Measurements from ENCODE around the gene SIK3.

Gene SIK3

DNA sequence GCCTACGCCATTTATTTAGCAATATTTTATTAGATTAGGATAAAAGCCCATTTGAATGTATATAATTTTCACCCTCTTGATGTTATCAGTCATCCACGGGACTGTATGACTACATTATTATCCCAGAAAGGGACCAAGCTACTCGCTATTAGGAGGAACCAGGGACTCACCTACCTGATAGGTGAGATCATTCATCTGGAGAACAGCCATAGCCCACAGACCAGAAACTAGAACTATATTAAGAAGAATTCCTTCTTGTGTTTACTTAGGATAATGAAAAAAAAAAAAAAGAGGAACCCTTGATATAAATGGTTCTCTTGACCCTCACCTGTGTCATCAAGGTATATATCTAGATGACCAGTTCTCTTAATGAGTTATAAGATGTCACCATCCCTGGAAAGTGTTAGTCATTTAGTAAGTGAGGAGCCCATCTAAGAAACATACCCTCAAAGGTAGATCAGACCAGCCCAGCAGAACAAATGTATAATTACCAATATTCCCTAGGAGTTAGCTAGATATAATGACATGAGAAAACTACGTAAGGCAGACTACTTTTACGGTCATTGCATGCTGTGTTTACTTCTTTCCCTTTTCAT, 8.0 kb downstream of the SIK3 start:
- Histone ChIP-seq H3K27me3 (ENCODE audit: insufficient read depth, low read length) (no peaks in the 10 kb centered on the region), H3K4me1 (ENCODE audit: insufficient read depth, low read length) (peaks cover 5% of the 10 kb centered on the region), H3K4me3 (ENCODE audit: low read length) (no peak overlapping the region), H3K9ac (ENCODE audit: low read depth, low read length) (no peak overlapping the region), H3K9me3 (ENCODE audit: insufficient read depth, low read depth, low read length) (no peaks in the 10 kb centered on the region), H3K27ac (ENCODE audit: low read depth, low read length) (no peak overlapping the region), H3K36me3 (ENCODE audit: insufficient read depth, low read length) (no peaks in the 10 kb centered on the region)
- WGBS: 97% methylated on average over 4 of the region's 5 CpGs

DNA sequence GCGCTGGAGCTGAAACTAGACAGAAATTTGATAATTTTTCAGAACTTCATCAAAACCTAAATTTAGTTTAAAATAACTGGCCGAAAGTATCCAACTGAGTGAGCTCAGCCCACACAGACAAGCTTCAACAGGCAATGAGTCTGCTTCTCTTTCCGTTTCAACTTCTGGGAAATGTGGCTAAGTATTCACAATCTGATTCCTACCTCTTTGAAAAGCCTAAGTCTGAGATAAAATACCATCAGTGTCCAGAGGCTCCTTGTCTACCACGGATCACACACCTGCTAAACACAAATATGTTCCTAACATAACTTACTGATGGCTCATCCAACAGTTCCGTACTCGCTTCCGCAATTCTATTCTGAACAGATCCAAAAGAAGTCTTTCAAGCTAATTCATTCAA, 8.5 kb downstream of the SIK3 start:
- H3K4me3 ChIP-seq (ENCODE audit: low read length): no peak overlapping the region
- peaks cover 4% of the 10 kb centered on the region for H3K4me1 ChIP-seq (ENCODE audit: insufficient read depth, low read length)
- no peaks in the 10 kb centered on the region for H3K36me3 ChIP-seq (ENCODE audit: insufficient read depth, low read length)
- no peaks in the 10 kb centered on the region for H3K27me3 ChIP-seq (ENCODE audit: insufficient read depth, low read length)
- no peak overlapping the region for H3K27ac ChIP-seq (ENCODE audit: low read depth, low read length)
- no peak overlapping the region for H3K9ac ChIP-seq (ENCODE audit: low read depth, low read length)
- no peaks in the 10 kb centered on the region for H3K9me3 ChIP-seq (ENCODE audit: insufficient read depth, low read depth, low read length)
- WGBS: 91% methylated on average over 7 of the region's 7 CpGs

DNA sequence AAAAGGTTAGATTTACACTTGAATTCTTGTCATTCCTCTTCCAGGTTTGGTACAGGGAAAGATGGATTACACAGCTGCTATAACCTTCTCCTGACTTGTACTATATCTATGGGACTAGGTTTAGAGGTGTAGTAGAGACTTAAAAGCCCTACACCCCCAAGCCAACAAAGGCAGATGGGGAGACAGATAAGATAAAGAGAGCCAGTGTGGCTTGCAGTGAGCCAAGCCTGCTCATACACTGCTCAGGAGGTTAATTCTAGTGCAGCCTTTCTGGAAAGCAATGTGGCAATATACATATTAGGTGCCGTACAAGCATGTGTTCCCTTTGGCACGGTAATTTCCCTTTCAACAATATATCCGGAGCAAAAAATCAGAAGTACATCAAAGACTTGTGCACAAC, 10.8 kb downstream of the SIK3 start:
- no peaks in the 10 kb centered on the region for H3K27me3 ChIP-seq (ENCODE audit: insufficient read depth, low read length)
- H3K27ac ChIP-seq (ENCODE audit: low read depth, low read length): no peak overlapping the region
- H3K36me3 ChIP-seq (ENCODE audit: insufficient read depth, low read length): no peaks in the 10 kb centered on the region
- no peak overlapping the region for H3K4me3 ChIP-seq (ENCODE audit: low read length)
- H3K4me1 ChIP-seq (ENCODE audit: insufficient read depth, low read length): peaks cover 18% of the 10 kb centered on the region
- no peak overlapping the region for H3K9ac ChIP-seq (ENCODE audit: low read depth, low read length)
- no peaks in the 10 kb centered on the region for H3K9me3 ChIP-seq (ENCODE audit: insufficient read depth, low read depth, low read length)
- 92% methylated on average over 3 of the region's 3 CpGs for WGBS

DNA sequence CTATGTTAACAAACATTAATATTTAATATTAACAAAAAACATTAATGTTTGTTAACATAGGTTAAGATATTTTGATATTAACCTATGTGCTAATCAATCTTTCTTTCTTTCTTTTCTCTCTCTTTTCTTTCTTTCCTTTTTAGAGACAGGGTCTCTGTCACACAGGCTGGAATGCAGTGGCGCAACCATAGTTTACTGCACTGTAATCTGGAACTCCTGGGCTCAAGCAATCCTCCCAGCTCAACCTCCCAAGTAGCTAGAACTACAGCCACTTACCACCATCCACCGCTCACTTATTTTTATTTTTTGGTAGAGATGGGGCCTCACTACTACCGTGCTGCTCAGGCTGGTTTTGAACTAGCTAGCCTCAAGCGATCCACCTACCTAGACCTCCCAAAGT, 13.2 kb downstream of the SIK3 start:
- no peaks in the 10 kb centered on the region for H3K36me3 ChIP-seq (ENCODE audit: insufficient read depth, low read length)
- H3K4me1 ChIP-seq (ENCODE audit: insufficient read depth, low read length): peaks cover 18% of the 10 kb centered on the region
- H3K9me3 ChIP-seq (ENCODE audit: insufficient read depth, low read depth, low read length): no peaks in the 10 kb centered on the region
- no peak overlapping the region for H3K27ac ChIP-seq (ENCODE audit: low read depth, low read length)
- H3K4me3 ChIP-seq (ENCODE audit: low read length): no peak overlapping the region
- no peak overlapping the region for H3K9ac ChIP-seq (ENCODE audit: low read depth, low read length)
- 97% methylated on average over 4 of the region's 4 CpGs for WGBS
- H3K27me3 ChIP-seq (ENCODE audit: insufficient read depth, low read length): no peaks in the 10 kb centered on the region

DNA sequence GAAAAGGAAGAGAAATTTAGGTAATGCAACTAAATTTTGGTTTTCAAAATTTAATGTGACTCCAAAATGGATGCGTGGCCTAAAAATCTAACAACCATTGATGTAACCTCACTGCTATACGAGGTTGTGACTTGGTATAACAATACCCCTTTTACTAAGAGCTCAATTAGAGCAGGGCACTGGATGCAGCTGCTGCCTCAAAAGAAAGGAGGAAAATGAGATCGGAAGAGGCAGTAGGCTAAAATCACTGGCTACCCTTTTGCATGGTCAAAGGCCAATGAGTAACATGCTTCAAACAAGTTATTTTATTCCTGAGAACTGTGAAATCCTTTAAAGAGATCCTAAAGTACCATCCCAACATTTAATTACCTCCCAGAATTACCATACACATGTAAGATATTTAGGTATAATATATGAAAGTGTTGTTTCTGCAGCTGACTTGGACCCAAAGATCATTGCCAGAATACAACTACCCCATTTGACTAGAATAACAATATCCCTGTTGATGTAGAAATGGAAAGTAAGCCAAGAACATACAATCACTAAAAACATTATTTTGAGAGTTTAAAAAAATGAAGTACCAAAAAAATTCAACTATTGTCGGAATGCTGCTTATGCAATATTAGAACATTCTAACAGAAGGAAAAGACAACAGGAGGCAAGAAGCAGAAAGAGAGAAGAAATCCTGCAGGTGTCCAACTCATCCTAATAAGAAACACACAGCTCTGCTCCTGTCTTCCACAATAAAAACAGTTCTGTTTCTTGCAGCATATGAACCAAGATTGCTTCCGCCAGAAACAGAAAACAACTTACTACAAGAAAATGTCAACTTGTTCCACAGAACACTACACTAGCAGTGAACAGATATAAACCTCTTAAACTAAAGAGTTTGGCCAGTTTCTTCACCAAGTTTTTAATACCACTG, 15.0 kb downstream of the SIK3 start:
- no peak overlapping the region for H3K27ac ChIP-seq (ENCODE audit: low read depth, low read length)
- H3K36me3 ChIP-seq (ENCODE audit: insufficient read depth, low read length): no peaks in the 10 kb centered on the region
- H3K9ac ChIP-seq (ENCODE audit: low read depth, low read length): no peak overlapping the region
- peaks cover 26% of the 10 kb centered on the region for H3K4me1 ChIP-seq (ENCODE audit: insufficient read depth, low read length)
- H3K27me3 ChIP-seq (ENCODE audit: insufficient read depth, low read length): no peaks in the 10 kb centered on the region
- no peaks in the 10 kb centered on the region for H3K9me3 ChIP-seq (ENCODE audit: insufficient read depth, low read depth, low read length)
- 88% methylated on average over 5 of the region's 5 CpGs for WGBS
- no peak overlapping the region for H3K4me3 ChIP-seq (ENCODE audit: low read length)

DNA sequence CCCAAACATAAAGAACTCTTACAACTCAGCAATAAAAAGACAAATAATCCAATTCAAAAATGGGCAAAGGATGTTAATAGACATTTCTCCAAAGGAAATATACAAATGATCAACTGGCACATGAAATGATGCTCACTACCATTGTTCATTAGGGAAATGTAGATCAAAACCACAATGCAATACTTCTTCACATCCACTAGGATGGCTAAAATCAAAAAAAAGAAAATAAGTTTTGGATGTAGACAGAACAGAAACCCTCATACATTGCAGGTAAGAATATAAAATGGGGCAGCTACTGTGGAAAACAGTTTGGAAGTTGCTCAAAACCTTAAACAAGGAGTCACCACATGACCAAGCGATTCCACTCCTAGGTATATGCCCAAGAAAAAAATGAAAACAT, 16.3 kb downstream of the SIK3 start:
- Histone ChIP-seq H3K36me3 (ENCODE audit: insufficient read depth, low read length) (no peaks in the 10 kb centered on the region), H3K27ac (ENCODE audit: low read depth, low read length) (no peak overlapping the region), H3K9ac (ENCODE audit: low read depth, low read length) (no peak overlapping the region), H3K4me1 (ENCODE audit: insufficient read depth, low read length) (peaks cover 39% of the 10 kb centered on the region), H3K4me3 (ENCODE audit: low read length) (no peak overlapping the region), H3K9me3 (ENCODE audit: insufficient read depth, low read depth, low read length) (no peaks in the 10 kb centered on the region), H3K27me3 (ENCODE audit: insufficient read depth, low read length) (no peaks in the 10 kb centered on the region)
- WGBS: 97% methylated on average over 1 of the region's 1 CpG

DNA sequence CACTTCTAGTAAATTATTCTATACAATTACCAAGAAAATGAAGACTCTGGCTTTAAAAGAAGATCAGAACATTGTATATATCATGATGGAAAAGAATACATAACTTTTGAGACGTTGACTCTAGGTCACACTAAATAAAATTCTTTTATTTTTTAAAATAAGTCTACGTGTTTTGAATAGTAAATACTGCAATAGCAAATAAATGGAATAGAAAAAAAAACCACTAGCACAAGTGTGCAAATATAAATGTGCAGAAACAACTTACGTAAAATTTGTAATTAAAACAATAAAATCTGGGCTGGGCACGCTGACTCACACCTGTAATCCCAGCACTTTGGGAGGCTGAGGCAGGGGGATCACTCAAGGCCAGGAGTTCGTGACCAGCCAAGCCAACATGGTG, 17.9 kb downstream of the SIK3 start:
- Histone ChIP-seq H3K9me3 (ENCODE audit: insufficient read depth, low read depth, low read length) (no peaks in the 10 kb centered on the region), H3K4me1 (ENCODE audit: insufficient read depth, low read length) (peaks cover 41% of the 10 kb centered on the region), H3K9ac (ENCODE audit: low read depth, low read length) (no peak overlapping the region), H3K4me3 (ENCODE audit: low read length) (no peak overlapping the region), H3K27me3 (ENCODE audit: insufficient read depth, low read length) (no peaks in the 10 kb centered on the region), H3K27ac (ENCODE audit: low read depth, low read length) (no peak overlapping the region), H3K36me3 (ENCODE audit: insufficient read depth, low read length) (no peaks in the 10 kb centered on the region)
- WGBS: 95% methylated on average over 3 of the region's 5 CpGs

GRCh38 chr11:117076941-117077691, 21.1 kb downstream of the SIK3 start:
- Histone ChIP-seq H3K9ac (ENCODE audit: low read depth, low read length) (no peak overlapping the region), H3K27me3 (ENCODE audit: insufficient read depth, low read length) (no peaks in the 10 kb centered on the region), H3K27ac (ENCODE audit: low read depth, low read length) (peak overlapping the region; percentile 34), H3K4me3 (ENCODE audit: low read length) (no peak overlapping the region), H3K4me1 (ENCODE audit: insufficient read depth, low read length) (peaks cover 42% of the 10 kb centered on the region), H3K36me3 (ENCODE audit: insufficient read depth, low read length) (no peaks in the 10 kb centered on the region), H3K9me3 (ENCODE audit: insufficient read depth, low read depth, low read length) (no peaks in the 10 kb centered on the region)
- 76% methylated on average over 3 of the region's 3 CpGs for WGBS

- Histone ChIP-seq H3K9ac (ENCODE audit: low read depth, low read length) (no peak overlapping the region), H3K36me3 (ENCODE audit: insufficient read depth, low read length) (no peaks in the 10 kb centered on the region), H3K9me3 (ENCODE audit: insufficient read depth, low read depth, low read length) (no peaks in the 10 kb centered on the region), H3K27ac (ENCODE audit: low read depth, low read length) (no peak overlapping the region), H3K4me3 (ENCODE audit: low read length) (no peak overlapping the region), H3K27me3 (ENCODE audit: insufficient read depth, low read length) (no peaks in the 10 kb centered on the region), H3K4me1 (ENCODE audit: insufficient read depth, low read length) (peaks cover 42% of the 10 kb centered on the region)
- no CpG with 5 or more reads among the region's 1 CpG for WGBS
Measured at GRCh38 chr11:117075186-117075585, 23.0 kb downstream of the SIK3 start.

- no peak overlapping the region for H3K27ac ChIP-seq (ENCODE audit: low read depth, low read length)
Measured at GRCh38 chr11:117074119-117074518, 24.1 kb downstream of the SIK3 start.

GRCh38 chr11:117073539-117073938, 24.7 kb downstream of the SIK3 start:
- Histone ChIP-seq H3K4me1 (ENCODE audit: insufficient read depth, low read length) (peaks cover 38% of the 10 kb centered on the region), H3K27me3 (ENCODE audit: insufficient read depth, low read length) (no peaks in the 10 kb centered on the region), H3K9me3 (ENCODE audit: insufficient read depth, low read depth, low read length) (no peaks in the 10 kb centered on the region), H3K4me3 (ENCODE audit: low read length) (no peak overlapping the region), H3K9ac (ENCODE audit: low read depth, low read length) (no peak overlapping the region), H3K36me3 (ENCODE audit: insufficient read depth, low read length) (no peaks in the 10 kb centered on the region), H3K27ac (ENCODE audit: low read depth, low read length) (peak overlapping the region; percentile 49; the same call in 1 of the 2 replicates)
- 61% methylated on average over 2 of the region's 2 CpGs for WGBS

More at GRCh38 chr11:117074119-117074518, 24.1 kb downstream of the SIK3 start:
- no peaks in the 10 kb centered on the region for H3K27me3 ChIP-seq (ENCODE audit: insufficient read depth, low read length)
- H3K36me3 ChIP-seq (ENCODE audit: insufficient read depth, low read length): no peaks in the 10 kb centered on the region
- no peak overlapping the region for H3K9ac ChIP-seq (ENCODE audit: low read depth, low read length)
- H3K9me3 ChIP-seq (ENCODE audit: insufficient read depth, low read depth, low read length): no peaks in the 10 kb centered on the region
- no peak overlapping the region for H3K4me3 ChIP-seq (ENCODE audit: low read length)
- H3K4me1 ChIP-seq (ENCODE audit: insufficient read depth, low read length): peaks cover 44% of the 10 kb centered on the region
